ENCODE results near the gene CD81.
A peak's percentile ranks its signal among the peaks of the same experiment; 100 is the strongest.

CD81 gene

GRCh38 chr11:2402890-2403645 is 26.0 kb downstream of the CD81 start:
- ATAC-seq (replicated peaks) (no peak), DNase-seq (no peak)
- H3K4me1 Mint-ChIP-seq: peaks cover 19 to 48% of the 10 kb centered on the region in 2 donors
- H3K27ac Mint-ChIP-seq: peak overlapping the region; percentile 73
- peak overlapping the region; percentile 55 to 96 for H3K4me3 Mint-ChIP-seq
- H3K9me3 Mint-ChIP-seq: no peaks in the 10 kb centered on the region
- H3K36me3 Mint-ChIP-seq: peaks cover 13 to 23% of the 10 kb centered on the region in 2 donors
- H3K27me3 Mint-ChIP-seq: no peaks in the 10 kb centered on the region

GRCh38 chr11:2404735-2405196 is 27.7 kb downstream of the CD81 start:
- no peak for DNase-seq
- Mint-ChIP-seq H3K9me3 (no peaks in the 10 kb centered on the region), H3K4me3 (no peak overlapping the region), H3K36me3 (peaks cover 13 to 23% of the 10 kb centered on the region in 2 donors), H3K27me3 (no peaks in the 10 kb centered on the region), H3K4me1 (peaks cover 14 to 31% of the 10 kb centered on the region in 2 donors), H3K27ac (peak overlapping the region; percentile 25)
- no peak for ATAC-seq (replicated peaks)

DNA sequence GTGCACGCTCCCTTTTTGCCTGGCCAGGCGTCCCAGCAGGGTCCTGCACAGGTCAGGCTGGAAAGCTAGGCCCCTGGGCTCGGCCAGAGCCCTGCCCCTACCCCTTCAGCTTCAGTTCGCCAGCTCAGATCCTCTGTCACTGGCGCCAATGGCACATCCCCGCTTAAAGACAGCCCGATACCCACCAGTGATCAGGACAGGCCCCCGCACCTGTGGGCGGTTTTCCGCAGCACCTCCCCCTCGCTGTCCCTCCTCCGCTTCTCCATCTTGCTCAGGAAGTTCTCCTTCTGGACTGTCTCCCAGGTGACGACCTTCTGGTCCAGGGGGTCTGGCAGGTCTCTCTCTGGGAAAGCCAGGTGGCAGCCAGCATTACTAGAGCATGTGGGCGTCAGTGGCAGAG is 29.3 kb downstream of the CD81 start:
- peak overlapping the region; percentile 33 for H3K27ac Mint-ChIP-seq
- no peak overlapping the region for H3K4me3 Mint-ChIP-seq
- no peak for DNase-seq

GRCh38 chr11:2406878-2407410 is 29.8 kb downstream of the CD81 start:
- Mint-ChIP-seq H3K9me3 (no peaks in the 10 kb centered on the region), H3K4me3 (no peak overlapping the region), H3K27ac (no peak overlapping the region), H3K27me3 (peaks cover 0 to 6% of the 10 kb centered on the region in 2 donors), H3K36me3 (peaks cover 11 to 23% of the 10 kb centered on the region in 2 donors), H3K4me1 (peaks cover 9 to 12% of the 10 kb centered on the region in 2 donors)
- ATAC-seq (replicated peaks): no peak
- DNase-seq: no peak

More for the DNA sequence above, 29.3 kb downstream of the CD81 start:
- ATAC-seq (replicated peaks): no peak
- Mint-ChIP-seq H3K4me1 (peaks cover 10 to 17% of the 10 kb centered on the region in 2 donors), H3K9me3 (no peaks in the 10 kb centered on the region), H3K36me3 (peaks cover 11 to 23% of the 10 kb centered on the region in 2 donors), H3K27me3 (peaks cover 0 to 6% of the 10 kb centered on the region in 2 donors)

- Mint-ChIP-seq H3K36me3 (peaks cover 10 to 12% of the 10 kb centered on the region in 2 donors), H3K27me3 (peaks cover 0 to 6% of the 10 kb centered on the region in 2 donors), H3K9me3 (no peaks in the 10 kb centered on the region), H3K4me3 (no peak overlapping the region), H3K4me1 (peaks cover 0 to 5% of the 10 kb centered on the region in 2 donors), H3K27ac (no peak overlapping the region)
- ATAC-seq (replicated peaks) (no peak), DNase-seq (no peak)
Observed at GRCh38 chr11:2408671-2409070, 31.6 kb downstream of the CD81 start.

DNA sequence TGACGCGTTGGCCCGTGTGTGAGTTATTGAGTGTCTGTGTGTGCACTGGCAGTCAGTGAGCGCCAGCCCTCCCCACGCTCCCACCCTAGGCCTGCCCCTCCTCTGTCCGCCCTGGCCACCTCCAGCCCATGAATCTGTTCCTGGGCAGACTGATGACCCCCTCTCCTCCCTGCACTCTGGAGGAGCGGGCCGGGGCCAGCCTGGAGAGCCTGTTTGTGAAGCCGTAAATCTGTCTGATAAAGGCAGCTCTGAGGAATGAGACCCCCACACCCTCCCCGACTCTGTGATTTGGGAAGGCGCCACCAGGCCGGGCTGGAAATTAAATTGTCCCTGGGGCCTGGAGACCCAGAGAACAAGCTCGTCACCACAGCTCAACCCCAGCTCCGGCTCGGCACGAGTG is 32.0 kb downstream of the CD81 start:
- Mint-ChIP-seq H3K27ac (no peak overlapping the region), H3K36me3 (peaks cover 6 to 8% of the 10 kb centered on the region in 2 donors), H3K9me3 (no peaks in the 10 kb centered on the region), H3K27me3 (peaks cover 0 to 6% of the 10 kb centered on the region in 2 donors), H3K4me3 (no peak overlapping the region), H3K4me1 (peaks cover 0 to 4% of the 10 kb centered on the region in 2 donors)
- DNase-seq: no peak
- no peak for ATAC-seq (replicated peaks)

- H3K27me3 Mint-ChIP-seq: peaks cover 0 to 6% of the 10 kb centered on the region in 2 donors
- H3K36me3 Mint-ChIP-seq: peaks cover 3 to 4% of the 10 kb centered on the region in 2 donors
- no peak overlapping the region for H3K27ac Mint-ChIP-seq
- H3K4me3 Mint-ChIP-seq: no peak overlapping the region
- peaks cover 0 to 4% of the 10 kb centered on the region in 2 donors for H3K4me1 Mint-ChIP-seq
- no peaks in the 10 kb centered on the region for H3K9me3 Mint-ChIP-seq
- ATAC-seq (replicated peaks): no peak
- no peak for DNase-seq
Observed at GRCh38 chr11:2409611-2410468, 32.7 kb downstream of the CD81 start.

DNA sequence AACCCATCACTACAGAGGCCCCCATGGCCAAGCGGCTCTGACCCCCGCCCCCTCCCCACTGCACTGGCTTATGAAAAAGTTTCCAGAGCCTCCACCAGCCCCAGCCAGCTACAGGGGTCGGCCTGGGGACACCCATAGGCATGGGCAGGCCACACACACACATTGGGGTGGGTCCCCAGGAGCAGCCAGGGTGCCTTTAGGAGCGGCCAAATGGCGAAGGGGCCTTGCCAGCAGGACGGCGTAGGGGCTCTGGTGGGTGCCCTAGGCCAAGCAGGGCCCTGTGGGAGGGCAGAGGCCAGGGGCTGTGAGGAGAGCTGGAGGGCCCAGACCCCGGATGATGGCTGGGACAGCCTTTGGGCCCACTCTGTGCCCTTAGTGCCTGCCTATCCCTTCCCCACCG is 33.5 kb downstream of the CD81 start:
- Mint-ChIP-seq H3K27ac (no peak overlapping the region), H3K27me3 (peaks cover 0 to 6% of the 10 kb centered on the region in 2 donors), H3K4me1 (no peaks in the 10 kb centered on the region), H3K36me3 (peaks cover under 1% of the 10 kb centered on the region in 2 donors), H3K4me3 (no peak overlapping the region), H3K9me3 (no peaks in the 10 kb centered on the region)
- no peak for DNase-seq
- ATAC-seq (replicated peaks): no peak

DNA sequence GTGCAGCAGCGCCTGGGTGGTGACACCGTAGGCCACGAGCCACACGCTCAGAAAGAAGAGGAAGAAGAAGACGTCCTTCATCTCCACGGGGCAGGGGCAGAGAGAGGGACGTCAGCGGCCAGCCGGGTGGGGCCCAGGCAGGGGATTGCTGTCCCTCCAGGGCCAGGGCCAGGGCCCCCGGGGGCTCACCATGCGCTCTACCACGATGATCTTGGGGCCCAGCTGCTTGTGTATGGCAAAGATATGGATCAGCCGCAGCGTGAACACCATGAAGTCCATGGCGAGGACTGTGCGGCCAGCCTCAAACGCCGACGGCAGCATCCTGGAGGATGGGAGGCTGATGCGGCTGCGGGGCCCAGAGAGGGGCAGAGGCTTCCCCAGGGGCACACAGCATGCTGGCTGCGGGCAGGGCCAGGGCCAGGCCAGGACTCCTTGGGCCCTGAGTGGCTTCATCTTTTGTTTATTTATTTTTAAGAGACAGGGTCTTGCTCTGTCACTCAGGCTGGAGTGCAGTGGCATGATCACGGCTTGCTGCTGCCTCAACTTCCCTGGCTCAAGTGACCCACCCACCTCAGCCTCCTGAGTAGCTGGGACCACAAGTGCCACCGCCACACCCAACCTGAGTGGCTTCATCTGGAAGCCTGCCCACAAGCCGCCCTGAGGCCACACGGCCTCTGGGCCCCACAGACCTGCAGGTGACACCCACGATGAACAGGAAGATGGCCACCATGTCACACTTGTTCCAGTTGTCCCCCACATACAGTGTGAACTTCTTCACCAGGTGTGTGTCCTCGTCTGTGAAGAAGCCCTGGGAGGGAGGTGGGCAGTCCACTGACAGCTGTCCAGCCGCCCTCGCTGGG is 34.6 kb downstream of the CD81 start:
- no peaks in the 10 kb centered on the region for H3K36me3 Mint-ChIP-seq
- H3K4me1 Mint-ChIP-seq: no peaks in the 10 kb centered on the region
- DNase-seq: no peak
- no peak for ATAC-seq (replicated peaks)
- peaks cover 0 to 6% of the 10 kb centered on the region in 2 donors for H3K27me3 Mint-ChIP-seq
- no peaks in the 10 kb centered on the region for H3K9me3 Mint-ChIP-seq
- H3K4me3 Mint-ChIP-seq: no peak overlapping the region
- H3K27ac Mint-ChIP-seq: no peak overlapping the region

- H3K36me3 Mint-ChIP-seq: no peaks in the 10 kb centered on the region
- no peak for ATAC-seq (replicated peaks)
- no peak for DNase-seq
- peaks cover 0 to 6% of the 10 kb centered on the region in 2 donors for H3K27me3 Mint-ChIP-seq
- no peaks in the 10 kb centered on the region for H3K9me3 Mint-ChIP-seq
- H3K4me1 Mint-ChIP-seq: no peaks in the 10 kb centered on the region
- no peak overlapping the region for H3K4me3 Mint-ChIP-seq
- no peak overlapping the region for H3K27ac Mint-ChIP-seq
Observed at GRCh38 chr11:2412323-2412722, 35.2 kb downstream of the CD81 start.

- H3K27me3 Mint-ChIP-seq: peaks cover 0 to 6% of the 10 kb centered on the region in 2 donors
- H3K9me3 Mint-ChIP-seq: no peaks in the 10 kb centered on the region
- no peaks in the 10 kb centered on the region for H3K4me1 Mint-ChIP-seq
- no peak for ATAC-seq (replicated peaks)
- no peak for DNase-seq
- H3K27ac Mint-ChIP-seq: no peak overlapping the region
- H3K4me3 Mint-ChIP-seq: no peak overlapping the region
- no peaks in the 10 kb centered on the region for H3K36me3 Mint-ChIP-seq
Observed at GRCh38 chr11:2413742-2414579, 36.9 kb downstream of the CD81 start.

DNA sequence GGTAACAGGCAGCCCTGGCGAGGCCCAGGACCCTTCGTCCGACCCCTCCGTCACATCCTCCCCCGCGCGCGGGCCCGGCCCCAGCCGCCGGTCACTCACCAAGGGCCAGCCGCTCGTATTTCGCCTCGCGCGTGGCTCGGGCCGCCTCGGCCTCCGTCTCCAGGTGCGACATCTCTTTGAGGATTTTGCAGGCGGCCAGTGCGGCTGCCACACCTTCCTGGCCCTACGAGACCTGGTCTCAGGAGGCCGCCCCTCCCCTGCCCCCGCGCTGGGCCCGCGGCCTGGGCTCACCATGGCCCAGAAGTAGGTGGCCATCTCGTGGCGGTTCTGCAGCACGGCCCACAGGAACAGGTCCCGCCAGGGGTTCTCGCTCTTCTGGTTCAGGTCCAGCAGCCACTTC is 37.5 kb downstream of the CD81 start:
- Mint-ChIP-seq H3K4me1 (peaks cover 0 to under 1% of the 10 kb centered on the region in 2 donors), H3K27me3 (peaks cover 0 to 6% of the 10 kb centered on the region in 2 donors), H3K36me3 (no peaks in the 10 kb centered on the region), H3K27ac (no peak overlapping the region), H3K9me3 (no peaks in the 10 kb centered on the region), H3K4me3 (no peak overlapping the region)
- ATAC-seq (replicated peaks): no peak
- no peak for DNase-seq

GRCh38 chr11:2415171-2415570 is 38.1 kb downstream of the CD81 start:
- no peaks in the 10 kb centered on the region for H3K9me3 Mint-ChIP-seq
- H3K27ac Mint-ChIP-seq: peak overlapping the region; percentile 51
- H3K4me3 Mint-ChIP-seq: no peak overlapping the region
- ATAC-seq (replicated peaks) (no peak), DNase-seq (no peak)
- peaks cover 0 to 6% of the 10 kb centered on the region in 2 donors for H3K27me3 Mint-ChIP-seq
- peaks cover 0 to 5% of the 10 kb centered on the region in 2 donors for H3K4me1 Mint-ChIP-seq
- H3K36me3 Mint-ChIP-seq: no peaks in the 10 kb centered on the region

Measured in stimulated activated naive B cell treated with anti-CD40 and anti-IgM and Interleukin-4, amounts not matched to agents 10 μg/mL and 1 μg/mL and 100 μg/mL, for 72 hours (primary cell).